Upper lobe of right lung (tissue), 1 donor: Measurements from ENCODE around the gene FOXO3. TPM values are rescaled to one million over a fixed set of nuclear protein-coding genes. Genes with fewer than 3 reads are reported as not detected.
A peak's percentile ranks its signal among the peaks of the same experiment; 100 is the strongest.

Experiments used
- ATAC-seq: fragments of 200-7000 bp; cut with Tn5 transposase; one replicate; pipeline ENCODE4 v1.9.1; 2020; ENCODE audit warnings: mild to moderate bottlenecking, moderate library complexity
- DNase-seq: peaks from one replicate; pipeline ENCODE4 v3.0.0-alpha.2; 2020
- H3K27ac ChIP-seq: fragments of 200-600 bp; one replicate; pipeline ENCODE4 v1.8.0; 2022
- H3K27me3 ChIP-seq: fragments of 200-600 bp; one replicate; pipeline ENCODE4 v1.8.0; 2022; ENCODE audit warnings: mild to moderate bottlenecking
- H3K36me3 ChIP-seq: fragments of 200-600 bp; one replicate; pipeline ENCODE4 v1.8.0; 2022
- H3K4me1 ChIP-seq: fragments of 200-600 bp; one replicate; pipeline ENCODE4 v1.8.0; 2022
- H3K4me3 ChIP-seq: fragments of 200-600 bp; one replicate; pipeline ENCODE4 v1.8.0; 2022; ENCODE audit warnings: mild to moderate bottlenecking
- H3K9me3 ChIP-seq: fragments of 200-600 bp; one replicate; pipeline ENCODE4 v1.8.0; 2022
- CTCF ChIP-seq: fragments of 200-600 bp; IDR thresholded peaks from one replicate; pipeline ENCODE4 v1.8.0; 2022; ENCODE audit warnings: antibody characterized with exemption
- intact Hi-C: fragments of 100-400 bp; cut with DNase I; formaldehyde crosslinking; loops from one replicate; pipeline ENCODE4 v1.11.0; 2022
- long read RNA-seq: library from polyadenylated mRNA; unstranded; transcript quantifications from one replicate; pipeline ENCODE4 v2.0.0, GENCODE V29; 2021
- total RNA-seq: library from RNA; stranded (reverse); fragmentation: NEBNext Ultra II Directional; extraction: Animal tissue kit (Norgen Biotek cat#: 25700); gene quantifications from one replicate; pipeline ENCODE4 v1.2.1, GENCODE V29; 2021
- donor health status: DM: no; HTN: yes; CAD: no; lungs with severe emphysema.

Gene FOXO3
- total RNA-seq: 73.6 TPM
- long read RNA-seq, full-length matches to known transcripts: 203 of 376 reads
- long read RNA-seq, partial matches to known transcripts: 126 of 376 reads
- long read RNA-seq, other reads (novel, unspliced or antisense): 47 of 376 reads

DNA sequence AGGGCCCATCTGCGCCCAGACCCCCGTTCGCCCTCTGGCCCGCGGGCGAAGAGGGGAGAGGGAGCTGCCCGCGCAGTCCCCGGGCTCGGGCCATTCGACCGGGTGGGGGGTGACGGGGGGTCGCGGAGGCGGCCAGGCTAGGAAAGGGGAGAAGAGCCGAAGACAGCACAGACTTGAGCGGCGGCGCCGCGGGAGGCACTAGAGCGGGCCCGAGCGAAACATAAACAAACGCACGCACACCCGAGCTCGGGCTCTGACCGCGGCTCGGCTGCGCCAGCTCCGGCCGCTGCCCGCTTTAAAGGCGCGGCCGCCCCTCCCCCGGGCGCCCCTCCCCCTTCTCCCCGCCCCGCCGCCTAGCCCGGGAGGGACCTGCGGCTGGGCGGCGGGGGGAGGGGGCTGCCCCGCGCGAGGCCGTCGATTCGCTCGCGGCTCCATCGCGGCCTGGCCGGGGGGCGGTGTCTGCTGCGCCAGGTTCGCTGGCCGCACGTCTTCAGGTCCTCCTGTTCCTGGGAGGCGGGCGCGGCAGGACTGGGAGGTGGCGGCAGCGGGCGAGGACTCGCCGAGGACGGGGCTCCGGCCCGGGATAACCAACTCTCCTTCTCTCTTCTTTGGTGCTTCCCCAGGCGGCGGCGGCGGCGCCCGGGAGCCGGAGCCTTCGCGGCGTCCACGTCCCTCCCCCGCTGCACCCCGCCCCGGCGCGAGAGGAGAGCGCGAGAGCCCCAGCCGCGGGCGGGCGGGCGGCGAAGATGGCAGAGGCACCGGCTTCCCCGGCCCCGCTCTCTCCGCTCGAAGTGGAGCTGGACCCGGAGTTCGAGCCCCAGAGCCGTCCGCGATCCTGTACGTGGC is at the start of gene FOXO3:
FOXO3 (plus strand) TSS at position 455 of the 846 bp plus-strand sequence; CDS start at position 747, 292 bp downstream.
- Histone ChIP-seq H3K9me3 (no peaks in the 10 kb centered on the region), H3K4me1 (peaks cover 44% of the 10 kb centered on the region), H3K27me3 (no peaks in the 10 kb centered on the region), H3K27ac (peak within 1 kb of the TSS; percentile 99), H3K36me3 (no peaks in the 10 kb centered on the region), H3K4me3 (peak within 1 kb of the TSS; percentile 89)
- TF ChIP-seq CTCF: no peak
- DNase-seq (peak; percentile 97), ATAC-seq (peak; percentile 71)
- intact Hi-C loops: loop anchor here (10.0 kb wide), 1 partner anchor 114 kb away; no protein-coding TSS in a partner anchor

- H3K4me1 ChIP-seq: no peaks in the 10 kb centered on the region
- no peak overlapping the region for H3K27ac ChIP-seq
- TF ChIP-seq CTCF: peak; percentile 42
- intact Hi-C loops: no loop called here
- no peaks in the 10 kb centered on the region for H3K36me3 ChIP-seq
- no peak overlapping the region for H3K4me3 ChIP-seq
- peak; percentile 42 for ATAC-seq
- H3K27me3 ChIP-seq: no peaks in the 10 kb centered on the region
- no peaks in the 10 kb centered on the region for H3K9me3 ChIP-seq
- DNase-seq: no peak
Observed at GRCh38 chr6:108518714-108519576, 41.8 kb upstream of the FOXO3 start.

DNA sequence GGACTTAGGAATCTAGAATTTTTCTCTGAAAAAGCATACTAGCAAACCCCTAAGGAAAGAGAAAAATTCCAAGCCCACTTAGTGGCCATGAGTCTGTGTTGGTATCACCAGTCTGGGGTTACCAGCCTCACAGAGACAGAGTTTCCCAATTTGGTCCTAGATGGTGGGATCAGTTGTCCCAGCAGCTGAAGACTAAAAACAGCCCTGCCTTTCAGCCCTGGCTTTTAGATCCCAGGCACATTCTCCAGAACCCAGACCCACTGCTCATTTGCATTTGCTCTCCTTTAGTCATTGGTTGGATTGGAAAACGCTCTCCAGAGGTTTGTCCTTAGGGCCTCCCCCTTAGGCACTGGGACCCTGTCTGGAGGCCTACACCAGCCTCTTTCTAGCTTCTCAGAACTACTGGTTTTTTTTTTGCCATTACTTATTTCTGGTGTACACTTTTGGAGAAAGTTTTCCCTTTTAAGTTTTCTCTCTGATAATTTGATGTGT is 39.1 kb upstream of the FOXO3 start:
- no peak overlapping the region for H3K4me3 ChIP-seq
- H3K27me3 ChIP-seq: no peaks in the 10 kb centered on the region
- TF ChIP-seq CTCF: no peak
- H3K27ac ChIP-seq: no peak overlapping the region
- no peaks in the 10 kb centered on the region for H3K36me3 ChIP-seq
- ATAC-seq (no peak), DNase-seq (no peak)
- intact Hi-C loops: loop anchor here (10.0 kb wide), 1 partner anchor 407 kb away; no protein-coding TSS in a partner anchor
- H3K9me3 ChIP-seq: no peaks in the 10 kb centered on the region
- no peaks in the 10 kb centered on the region for H3K4me1 ChIP-seq

- Histone ChIP-seq H3K9me3 (no peaks in the 10 kb centered on the region), H3K4me3 (no peak overlapping the region), H3K36me3 (no peaks in the 10 kb centered on the region), H3K4me1 (no peaks in the 10 kb centered on the region), H3K27ac (no peak overlapping the region), H3K27me3 (no peaks in the 10 kb centered on the region)
- no peak for DNase-seq
- intact Hi-C loops: loop anchor here (10.0 kb wide), 1 partner anchor 409 kb away; no protein-coding TSS in a partner anchor
- ATAC-seq: no peak
- no peak for TF ChIP-seq CTCF
Observed at GRCh38 chr6:108523697-108524096, 37.0 kb upstream of the FOXO3 start.

GRCh38 chr6:108524528-108525248 is 36.0 kb upstream of the FOXO3 start:
- Histone ChIP-seq H3K36me3 (no peaks in the 10 kb centered on the region), H3K27me3 (no peaks in the 10 kb centered on the region), H3K27ac (no peak overlapping the region), H3K9me3 (no peaks in the 10 kb centered on the region), H3K4me1 (no peaks in the 10 kb centered on the region), H3K4me3 (no peak overlapping the region)
- DNase-seq (no peak), ATAC-seq (no peak)
- intact Hi-C loops: loop anchor here (10.0 kb wide), 1 partner anchor 410 kb away; no protein-coding TSS in a partner anchor
- no peak for TF ChIP-seq CTCF
